Breast epithelium (tissue), 4 donors: ENCODE measurements around the gene OAS2. TPM values are rescaled to one million over a fixed set of nuclear protein-coding genes. Genes with fewer than 3 reads are reported as not detected.
"Not testable (repeated sequence)": the region's sequence is repeated elsewhere in the genome, so short reads cannot be mapped to it uniquely, and the experiment has no call there.

ENCODE experiments used
- DNase-seq, 2 donors: peaks; one replicate each; pipeline ENCODE4 v3.0.0-alpha.2; 2019; ENCODE audit warnings: low spot score in 2 of 2
- H3K27ac ChIP-seq, 2 donors: fragments of 200-600 bp; sonication (generic) in 1 of 2; one replicate each; pipeline ENCODE4 v1.5.1; 2016 to 2019; ENCODE audit warnings: mild to moderate bottlenecking in 1 of 2
- H3K27me3 ChIP-seq, 2 donors: fragments of 200-600 bp; sonication (generic) in 1 of 2; one replicate each; pipeline versions ENCODE4 v1.5.1 to v1.6.0; 2017 to 2019; ENCODE audit warnings: control low read depth in 1 of 2, mild to moderate bottlenecking in 1 of 2
- H3K36me3 ChIP-seq: fragments of 200-600 bp; one replicate; pipeline ENCODE4 v1.5.1; 2019
- H3K4me1 ChIP-seq, 2 donors: fragments of 200-600 bp; sonication (generic); one replicate each; pipeline ENCODE4 v1.5.1; 2016 to 2019; ENCODE audit warnings: control low read depth in 1 of 2
- H3K4me3 ChIP-seq, 3 donors: fragments of 200-600 bp; sonication (generic); 1 replicate in 2 of 3; 2 replicates in 1 of 3; pipeline ENCODE4 v1.5.1; 2016 to 2019; ENCODE audit warnings: mild to moderate bottlenecking in 3 of 3, moderate library complexity in 2 of 3
- H3K9me3 ChIP-seq, 2 donors: fragments of 200-600 bp; sonication (generic) in 1 of 2; one replicate each; pipeline ENCODE4 v1.5.1; 2016 to 2019; ENCODE audit warnings: control low read depth in 1 of 2
- CTCF ChIP-seq, 3 donors: fragments of 450-650 bp; IDR thresholded peaks; one replicate each; pipeline ENCODE4 v1.5.1; 2016 to 2017; ENCODE audit warnings: antibody characterized with exemption in 3 of 3, mild to moderate bottlenecking in 3 of 3, moderate library complexity in 3 of 3
- POLR2A ChIP-seq: fragments of 450-650 bp; IDR thresholded peaks from one replicate; pipeline ENCODE4 v1.6.1; 2016; ENCODE audit warnings: antibody characterized with exemption, mild to moderate bottlenecking, moderate library complexity
- POLR2AphosphoS5 ChIP-seq, 3 donors: sonication (generic); formaldehyde crosslinking; IDR thresholded peaks; one replicate each; pipeline ENCODE4 v1.6.1; 2017; ENCODE audit warnings: antibody characterized with exemption in 3 of 3
- intact Hi-C: fragments of 100-400 bp; cut with DNase I; formaldehyde crosslinking; loops from one replicate; pipeline ENCODE4 v1.15.1; 2023; ENCODE audit warnings: low total_unique reads
- total RNA-seq, 3 donors: library from RNA; depleted of rRNA; stranded (reverse); fragments of >200 nt; gene quantifications; one replicate each; pipeline ENCODE4 v1.1.0, GENCODE V29; 2016

Gene OAS2
- total RNA-seq, 3 donors from 2014 or later: 6.2 to 9.5 (median 7.9) TPM

GRCh38 chr12:112946236-112947000 lies 31.9 kb upstream of the OAS2 start:
- TF ChIP-seq POLR2A (no peak), CTCF (IDR thresholded peaks at IDR 0.05) (no peak), POLR2AphosphoS5 (IDR thresholded peaks at IDR 0.05) (no peak)
- Histone ChIP-seq H3K4me3 (no peak overlapping the region), H3K27ac (no peak overlapping the region), H3K36me3 (no peaks in the 10 kb centered on the region), H3K4me1 (no peaks in the 10 kb centered on the region), H3K27me3 (no peaks in the 10 kb centered on the region), H3K9me3 (no peaks in the 10 kb centered on the region)
- intact Hi-C loops: no loop called here
- DNase-seq: no peak

GRCh38 chr12:112947314-112947713 lies 31.0 kb upstream of the OAS2 start:
- Histone ChIP-seq H3K27me3 (no peaks in the 10 kb centered on the region), H3K27ac (no peak overlapping the region), H3K9me3 (no peaks in the 10 kb centered on the region), H3K4me3 (no peak overlapping the region), H3K4me1 (no peaks in the 10 kb centered on the region), H3K36me3 (no peaks in the 10 kb centered on the region)
- intact Hi-C loops: no loop called here
- no peak for DNase-seq
- TF ChIP-seq CTCF (IDR thresholded peaks at IDR 0.05) (no peak), POLR2AphosphoS5 (IDR thresholded peaks at IDR 0.05) (no peak), POLR2A (no peak)

GRCh38 chr12:112947761-112948160 lies 30.6 kb upstream of the OAS2 start:
- Histone ChIP-seq H3K9me3 (no peaks in the 10 kb centered on the region), H3K27ac (no peak overlapping the region), H3K4me1 (no peaks in the 10 kb centered on the region), H3K4me3 (no peak overlapping the region), H3K27me3 (no peaks in the 10 kb centered on the region), H3K36me3 (no peaks in the 10 kb centered on the region)
- no peak for TF ChIP-seq POLR2A
- intact Hi-C loops: no loop called here
- no peak for DNase-seq

GRCh38 chr12:112948806-112949205 lies 29.5 kb upstream of the OAS2 start:
- Histone ChIP-seq H3K27ac (no peak overlapping the region), H3K4me1 (no peaks in the 10 kb centered on the region), H3K27me3 (no peaks in the 10 kb centered on the region), H3K36me3 (no peaks in the 10 kb centered on the region), H3K4me3 (no peak overlapping the region), H3K9me3 (no peaks in the 10 kb centered on the region)
- intact Hi-C loops: no loop called here
- DNase-seq: no peak
- TF ChIP-seq POLR2A (no peak), POLR2AphosphoS5 (IDR thresholded peaks at IDR 0.05) (no peak), CTCF (IDR thresholded peaks at IDR 0.05) (no peak)

GRCh38 chr12:112950701-112951100 lies 27.6 kb upstream of the OAS2 start:
- DNase-seq: no peak
- intact Hi-C loops: no loop called here
- Histone ChIP-seq H3K4me3 (no peak overlapping the region), H3K27me3 (no peaks in the 10 kb centered on the region), H3K27ac (no peak overlapping the region), H3K36me3 (no peaks in the 10 kb centered on the region), H3K4me1 (no peaks in the 10 kb centered on the region), H3K9me3 (no peaks in the 10 kb centered on the region)
- no peak for TF ChIP-seq CTCF (IDR thresholded peaks at IDR 0.05)
- TF ChIP-seq POLR2AphosphoS5 (IDR thresholded peaks at IDR 0.05): no peak
- TF ChIP-seq POLR2A: no peak

GRCh38 chr12:112957125-112957524 lies 21.2 kb upstream of the OAS2 start:
- intact Hi-C loops: not testable (repeated sequence)

More at GRCh38 chr12:112957125-112957524, 21.2 kb upstream of the OAS2 start:
- H3K36me3 ChIP-seq, H3K4me1 ChIP-seq, DNase-seq, H3K9me3 ChIP-seq, H3K27ac ChIP-seq, H3K4me3 ChIP-seq, H3K27me3 ChIP-seq: not testable (repeated sequence)
